ENCODE results near the gene INTS3.
"Not testable (repeated sequence)": the region's sequence is repeated elsewhere in the genome, so short reads cannot be mapped to it uniquely, and the experiment has no call there.

Gene INTS3

DNA sequence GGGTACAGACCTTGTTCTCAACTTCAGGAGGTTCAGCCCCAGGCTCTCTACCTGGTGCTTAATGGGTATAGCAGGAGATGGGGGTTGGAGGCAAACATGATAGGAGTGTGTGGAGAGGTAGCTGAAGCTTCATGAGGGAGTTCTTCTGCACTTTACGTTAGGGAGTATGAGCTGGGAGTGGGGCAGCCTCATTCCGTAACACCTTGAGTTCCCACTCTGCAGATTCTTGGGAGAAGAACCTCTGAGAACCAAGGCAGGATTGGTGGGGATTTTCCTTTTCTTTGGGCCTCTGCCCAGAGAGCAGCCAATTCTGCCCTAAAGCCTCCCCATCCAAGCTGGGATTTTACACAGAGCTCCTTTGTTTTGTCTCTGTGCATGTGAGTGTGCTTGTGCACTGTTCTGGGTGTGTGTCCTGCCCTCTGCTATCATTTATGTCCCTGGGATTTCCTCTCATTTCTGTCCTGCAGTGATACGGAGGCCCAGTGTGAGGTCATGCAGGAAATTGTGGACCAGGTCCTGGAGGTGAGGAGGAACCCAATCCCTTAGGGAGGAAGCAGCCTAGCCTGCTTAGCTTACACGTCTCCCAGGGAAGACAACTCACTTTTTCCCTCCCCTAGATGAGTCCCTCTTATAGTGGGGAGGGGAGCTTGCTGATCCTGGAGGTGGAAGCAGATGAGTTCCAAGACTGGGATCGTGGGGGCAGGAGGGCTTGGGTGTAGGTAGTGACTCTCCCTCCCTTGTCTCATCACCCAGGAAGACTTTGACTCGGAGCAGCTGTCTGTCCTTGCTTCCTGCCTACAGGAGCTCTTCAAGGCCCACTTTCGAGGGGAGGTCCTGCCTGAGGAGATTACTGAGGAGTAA lies 35.7 kb downstream of the INTS3 start:
- DNase-seq: no peak

DNA sequence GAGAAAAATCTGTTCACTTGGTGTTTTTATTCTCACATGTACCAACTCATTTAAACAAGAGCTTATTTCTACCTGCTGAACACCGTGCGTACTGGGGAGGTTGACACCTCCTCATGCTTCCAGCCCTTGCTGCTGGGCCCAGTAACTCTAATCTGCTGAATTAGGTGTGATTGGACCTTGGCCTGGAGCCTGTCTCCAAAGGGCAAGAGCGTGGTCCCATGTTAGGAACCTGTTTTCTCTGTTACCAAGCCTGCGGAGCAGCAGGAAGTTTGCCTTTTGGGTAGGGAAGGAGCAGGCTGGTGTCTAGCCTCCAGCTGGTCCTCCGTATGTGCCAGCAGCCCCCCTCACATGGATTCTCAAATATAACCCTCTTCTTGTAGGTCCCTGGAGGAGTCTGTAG lies 36.5 kb downstream of the INTS3 start:
- no peak for DNase-seq

DNA sequence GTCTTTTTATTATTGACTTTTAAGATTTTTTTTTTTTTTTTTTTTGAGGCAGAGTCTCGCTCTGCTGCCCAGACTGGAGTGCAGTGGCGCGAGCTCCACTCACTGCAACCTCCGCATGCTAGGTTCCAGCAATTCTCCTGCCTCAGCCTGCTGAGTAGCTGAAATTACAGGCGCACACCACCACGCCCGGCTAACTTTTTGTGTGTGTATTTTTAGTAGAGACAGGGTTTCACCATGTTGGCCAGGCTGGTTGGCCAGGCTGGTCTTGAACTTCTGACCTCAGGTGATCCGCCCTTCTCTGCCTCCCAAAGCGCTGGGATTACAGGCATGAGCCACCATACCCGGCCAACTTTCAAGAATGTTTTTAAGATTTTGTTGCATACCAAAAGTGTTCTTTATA lies 38.8 kb downstream of the INTS3 start:
- DNase-seq: not testable (repeated sequence)

DNA sequence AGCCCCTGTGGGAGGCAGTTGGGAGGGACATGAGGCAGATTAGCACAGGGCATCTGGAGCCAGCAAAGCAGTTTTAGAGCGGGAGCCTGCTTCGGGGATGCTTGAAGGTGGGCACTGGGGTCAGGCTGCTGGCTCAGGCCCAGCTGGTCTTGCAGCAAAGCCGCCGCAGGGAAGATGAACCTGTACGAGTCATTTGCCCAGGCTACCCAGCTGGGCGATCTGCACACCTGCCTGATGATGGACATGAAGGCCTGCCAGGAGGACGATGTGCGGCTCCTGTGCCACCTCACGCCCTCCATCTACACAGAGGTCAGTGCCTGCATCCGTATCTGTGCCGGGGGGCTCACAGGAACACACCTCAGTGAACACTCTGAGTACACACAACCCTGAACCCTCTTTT lies 39.7 kb downstream of the INTS3 start:
- no peak for DNase-seq

DNA sequence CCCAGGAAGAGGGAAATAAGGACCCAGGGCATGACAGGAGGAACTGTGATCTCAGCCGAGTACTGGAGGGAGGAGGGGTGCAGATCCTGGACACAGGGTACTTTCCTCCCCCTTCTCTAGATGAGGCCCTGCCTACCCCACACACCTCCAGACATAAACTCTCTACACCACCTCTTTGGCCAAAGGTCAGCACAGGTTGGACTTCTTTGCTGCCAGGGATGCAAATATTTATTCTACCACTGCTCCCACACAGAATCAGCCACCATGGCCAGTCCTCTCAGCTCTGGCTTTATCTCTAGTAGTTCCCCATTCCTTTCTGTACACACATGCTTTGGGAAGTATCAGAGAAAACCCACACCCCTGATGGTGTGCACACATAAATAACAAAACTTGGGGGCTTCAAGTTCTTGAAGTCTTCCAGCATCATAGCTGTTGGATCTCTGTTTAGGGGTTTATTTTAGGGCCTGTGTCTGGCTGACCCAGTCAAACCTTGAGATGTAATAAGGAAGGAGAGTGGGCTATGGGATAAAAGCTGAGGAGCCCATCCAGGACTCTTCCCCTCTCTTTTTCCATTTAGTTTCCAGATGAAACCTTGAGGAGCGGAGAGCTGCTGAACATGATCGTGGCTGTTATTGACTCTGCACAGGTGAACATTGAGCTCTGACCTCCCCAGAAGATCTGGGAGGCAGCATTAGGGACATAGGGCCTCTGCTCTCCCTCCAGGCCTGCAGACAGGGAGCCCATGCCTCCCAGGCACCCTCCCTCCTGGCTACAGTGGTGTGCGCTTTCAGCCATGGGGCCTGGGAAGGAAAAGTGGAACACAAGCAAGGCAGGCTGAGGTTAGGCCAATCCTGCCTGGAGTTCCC lies 40.7 kb downstream of the INTS3 start:
- no peak for DNase-seq

DNA sequence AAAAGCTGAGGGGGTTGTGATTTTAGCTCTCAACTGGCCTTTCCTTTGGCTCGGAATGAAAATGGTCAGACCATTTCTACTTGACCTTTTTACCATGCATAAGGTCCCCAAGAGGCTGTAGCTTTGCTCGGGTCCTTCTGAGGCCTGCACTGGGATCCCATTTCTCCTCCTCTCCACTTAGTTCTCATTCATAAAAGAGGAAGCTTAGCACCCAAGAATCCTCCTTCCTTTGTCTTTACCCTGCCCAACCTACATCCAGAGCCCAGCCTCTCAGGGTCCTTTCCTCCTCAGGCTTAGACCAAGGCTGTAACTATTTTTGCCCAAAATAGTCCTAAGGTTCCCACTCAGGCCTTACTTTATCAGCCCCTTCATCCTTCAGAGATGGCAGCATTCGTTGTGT lies 41.4 kb downstream of the INTS3 start:
- DNase-seq: no peak

DNA sequence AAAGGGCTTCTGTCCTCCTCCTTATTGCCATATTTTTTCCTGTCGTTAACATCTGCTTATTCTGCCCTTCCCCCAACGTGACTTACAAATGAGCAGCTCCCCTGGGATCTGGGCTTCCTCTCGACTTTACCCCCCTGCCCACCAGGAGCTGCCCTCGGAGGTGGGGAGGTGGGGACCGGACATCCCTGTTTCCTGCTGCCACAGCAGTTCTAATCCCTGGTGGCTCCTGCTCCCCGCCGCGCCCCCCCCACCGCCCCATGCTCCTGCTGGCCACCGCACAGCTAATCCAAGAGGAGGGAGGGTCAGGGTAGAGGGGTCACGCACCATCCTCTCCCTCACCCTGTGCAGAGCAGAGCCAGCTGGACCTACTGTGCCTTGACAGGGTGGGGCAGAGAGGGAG lies 42.9 kb downstream of the INTS3 start:
- DNase-seq: no peak

DNA sequence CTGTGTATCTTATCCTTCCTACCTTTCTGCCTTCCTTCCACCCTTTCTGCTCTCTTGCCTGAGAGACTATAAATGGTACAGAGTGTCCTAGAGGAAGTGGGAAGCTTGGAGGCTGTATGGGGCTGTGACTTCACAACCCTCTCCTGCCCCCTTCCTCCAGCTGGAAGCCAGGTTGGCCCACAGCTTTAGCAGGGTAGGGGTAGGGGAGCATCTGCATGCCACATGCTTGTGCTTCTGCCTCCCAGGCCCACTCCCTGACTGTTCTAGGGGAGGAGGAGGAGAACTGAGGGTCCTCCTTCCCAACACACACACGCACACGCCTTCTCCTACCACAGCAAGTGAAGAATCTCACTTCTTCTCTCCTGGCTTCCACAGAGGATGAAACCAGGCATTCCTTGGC lies 43.4 kb downstream of the INTS3 start:
- no peak for DNase-seq

DNA sequence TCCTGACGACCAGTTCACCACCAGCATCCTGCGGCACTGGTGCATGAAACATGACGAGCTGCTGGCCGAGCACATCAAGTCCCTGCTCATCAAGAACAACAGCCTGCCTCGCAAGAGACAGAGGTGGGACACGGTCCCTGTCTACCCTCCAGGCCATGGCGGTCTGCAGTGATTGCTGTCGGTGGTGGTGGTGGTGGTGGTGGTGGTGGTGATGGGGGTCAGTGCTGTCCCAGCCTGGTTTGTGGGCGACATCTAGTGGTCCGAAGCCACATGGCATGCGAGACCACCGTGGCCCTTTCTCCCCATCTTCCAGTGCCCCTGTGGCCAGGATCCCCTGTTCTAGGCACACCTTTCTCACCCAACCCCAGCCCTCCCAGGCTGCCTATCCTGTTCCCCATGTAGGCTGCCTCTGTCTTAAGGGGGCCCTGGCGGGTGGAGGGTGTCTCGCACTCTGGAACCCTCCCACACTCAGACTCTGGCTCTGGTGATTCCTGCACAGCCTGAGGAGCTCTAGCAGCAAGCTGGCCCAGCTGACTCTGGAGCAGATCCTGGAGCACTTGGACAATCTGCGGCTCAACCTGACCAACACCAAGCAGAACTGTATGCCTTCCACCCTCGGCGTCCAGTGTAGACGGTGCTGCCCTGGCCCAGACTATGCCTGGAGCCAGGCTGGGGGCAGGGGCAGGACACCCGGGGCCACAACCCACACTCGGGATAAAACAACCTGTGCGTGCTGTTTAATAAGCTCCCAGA lies 44.2 kb downstream of the INTS3 start:
- DNase-seq: peak; percentile 45

DNA sequence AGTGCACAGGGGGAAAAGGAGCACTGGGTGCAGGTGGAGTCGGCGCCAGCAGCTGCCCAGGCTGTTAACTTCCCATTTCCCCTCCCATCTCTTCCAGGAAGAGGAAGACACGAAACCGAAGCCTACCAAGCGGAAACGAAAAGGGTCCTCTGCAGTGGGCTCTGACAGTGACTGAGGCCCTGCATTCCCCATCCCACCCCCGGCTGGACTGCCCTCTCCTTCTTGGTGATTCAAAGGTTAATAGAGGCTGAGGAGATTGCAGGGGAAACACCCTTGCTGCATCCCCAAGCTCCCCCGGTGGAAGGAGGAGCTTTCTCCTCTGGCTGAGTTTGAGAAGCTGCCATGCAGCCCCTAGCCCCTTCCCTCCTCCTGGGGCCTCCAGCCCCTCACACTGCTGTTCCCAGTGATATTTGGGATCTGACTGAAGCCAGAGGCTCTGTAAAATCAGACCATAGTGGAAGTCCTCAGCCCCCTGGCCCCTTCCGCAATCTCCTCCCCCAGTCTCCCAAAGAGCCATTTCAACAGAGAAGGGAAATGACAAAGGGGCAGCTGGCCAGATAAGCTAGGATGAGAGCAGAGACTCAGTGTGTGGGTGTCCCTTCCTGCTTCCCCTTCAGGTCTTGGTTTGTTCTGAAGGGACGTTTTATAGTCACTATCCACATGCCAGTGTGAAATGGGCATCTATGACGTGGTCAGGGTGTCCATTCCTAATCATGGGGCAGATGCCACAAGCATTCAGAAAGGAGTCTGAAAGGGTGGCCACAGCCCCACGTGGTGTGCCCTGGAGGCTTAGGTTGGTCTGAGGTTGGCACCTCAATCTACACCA lies 45.5 kb downstream of the INTS3 start:
- peak; percentile 58 for DNase-seq

DNA sequence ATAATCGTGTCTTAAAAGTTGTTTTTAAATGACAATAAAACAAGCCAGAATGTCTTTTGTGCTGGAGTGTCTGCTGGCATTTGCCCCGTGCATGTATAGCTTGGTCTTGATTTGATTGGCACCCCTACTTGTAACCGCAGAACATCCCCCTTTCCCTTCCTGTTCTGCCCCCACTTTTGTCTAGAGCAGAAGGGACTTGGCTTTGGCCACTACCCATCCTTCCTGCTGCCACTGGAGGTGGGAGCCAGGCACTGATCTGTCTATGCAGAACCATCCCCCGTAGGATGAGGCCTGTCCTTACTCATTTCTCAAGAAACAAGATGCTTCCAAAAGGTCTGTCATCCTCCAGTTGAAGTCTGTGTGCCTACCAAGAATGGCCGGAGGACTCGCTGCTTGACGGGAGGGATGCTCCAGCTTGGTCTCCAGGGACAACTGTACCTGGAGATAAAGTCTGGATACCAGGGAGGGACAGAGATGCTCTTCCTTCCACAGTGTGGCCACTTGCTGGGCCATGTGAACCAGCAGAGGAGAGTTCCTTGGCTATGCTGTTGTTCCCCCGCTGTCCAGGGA lies 46.3 kb downstream of the INTS3 start:
- peak; percentile 63 for DNase-seq

DNA sequence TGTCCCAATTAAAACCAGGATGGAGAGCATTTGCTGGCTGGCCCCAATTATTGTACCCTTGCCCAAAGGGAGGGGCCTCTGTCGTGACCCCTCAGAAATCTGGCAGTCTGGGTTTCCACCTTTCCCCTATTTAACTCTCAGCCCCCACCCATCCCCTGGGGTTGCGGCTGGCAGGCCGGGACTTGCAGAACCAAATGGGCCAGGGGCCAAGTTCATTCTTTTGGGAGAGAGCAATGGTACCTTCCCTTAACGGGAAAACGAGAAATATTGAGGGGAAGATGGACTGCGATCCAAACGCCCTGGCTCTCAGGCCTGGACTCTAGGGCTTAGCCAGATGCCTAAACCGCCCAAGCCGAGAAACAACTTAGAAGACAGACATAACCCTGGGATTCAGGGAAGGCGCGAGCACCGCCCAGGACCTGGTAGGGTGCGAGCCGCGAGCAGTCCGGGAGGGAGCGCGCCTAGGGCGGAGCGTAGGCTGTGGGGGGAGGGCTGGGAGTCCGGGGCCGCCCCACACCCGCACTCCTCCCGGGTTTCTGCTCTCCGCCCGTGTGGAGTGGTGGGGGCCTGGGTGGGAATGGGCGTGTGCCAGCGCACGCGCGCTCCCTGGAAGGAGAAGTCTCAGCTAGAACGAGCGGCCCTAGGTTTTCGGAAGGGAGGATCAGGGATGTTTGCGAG lies 47.1 kb downstream of the INTS3 start, which contains the start of gene SLC27A3:
Gene SLC27A3 (plus strand): TSS at position 628 of the 678 bp plus-strand sequence. CDS start 91 bp downstream, outside the sequence.
- no peak for DNase-seq

DNA sequence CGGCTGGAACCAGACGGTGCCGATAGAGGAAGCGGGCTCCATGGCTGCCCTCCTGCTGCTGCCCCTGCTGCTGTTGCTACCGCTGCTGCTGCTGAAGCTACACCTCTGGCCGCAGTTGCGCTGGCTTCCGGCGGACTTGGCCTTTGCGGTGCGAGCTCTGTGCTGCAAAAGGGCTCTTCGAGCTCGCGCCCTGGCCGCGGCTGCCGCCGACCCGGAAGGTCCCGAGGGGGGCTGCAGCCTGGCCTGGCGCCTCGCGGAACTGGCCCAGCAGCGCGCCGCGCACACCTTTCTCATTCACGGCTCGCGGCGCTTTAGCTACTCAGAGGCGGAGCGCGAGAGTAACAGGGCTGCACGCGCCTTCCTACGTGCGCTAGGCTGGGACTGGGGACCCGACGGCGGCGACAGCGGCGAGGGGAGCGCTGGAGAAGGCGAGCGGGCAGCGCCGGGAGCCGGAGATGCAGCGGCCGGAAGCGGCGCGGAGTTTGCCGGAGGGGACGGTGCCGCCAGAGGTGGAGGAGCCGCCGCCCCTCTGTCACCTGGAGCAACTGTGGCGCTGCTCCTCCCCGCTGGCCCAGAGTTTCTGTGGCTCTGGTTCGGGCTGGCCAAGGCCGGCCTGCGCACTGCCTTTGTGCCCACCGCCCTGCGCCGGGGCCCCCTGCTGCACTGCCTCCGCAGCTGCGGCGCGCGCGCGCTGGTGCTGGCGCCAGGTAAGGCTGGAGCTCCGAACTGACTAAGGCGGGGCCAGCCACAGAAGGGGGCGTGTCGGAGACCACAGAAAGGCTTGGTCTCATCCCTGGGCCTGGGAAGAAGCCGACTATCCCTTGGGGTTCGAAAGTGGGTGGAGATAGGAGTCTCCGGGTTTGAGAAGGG lies 47.8 kb downstream of the INTS3 start:
- DNase-seq: peak; percentile 80

DNA sequence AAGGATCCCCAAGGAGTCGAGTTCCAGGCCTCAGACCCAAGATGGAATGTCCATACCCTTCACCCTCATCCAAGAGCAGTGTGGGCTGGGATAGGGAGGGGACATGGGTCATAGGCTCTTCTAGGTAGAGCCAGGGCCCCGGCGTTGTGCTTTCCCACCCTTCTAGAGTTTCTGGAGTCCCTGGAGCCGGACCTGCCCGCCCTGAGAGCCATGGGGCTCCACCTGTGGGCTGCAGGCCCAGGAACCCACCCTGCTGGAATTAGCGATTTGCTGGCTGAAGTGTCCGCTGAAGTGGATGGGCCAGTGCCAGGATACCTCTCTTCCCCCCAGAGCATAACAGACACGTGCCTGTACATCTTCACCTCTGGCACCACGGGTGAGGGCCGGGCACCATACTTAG lies 48.5 kb downstream of the INTS3 start:
- no peak for DNase-seq

DNA sequence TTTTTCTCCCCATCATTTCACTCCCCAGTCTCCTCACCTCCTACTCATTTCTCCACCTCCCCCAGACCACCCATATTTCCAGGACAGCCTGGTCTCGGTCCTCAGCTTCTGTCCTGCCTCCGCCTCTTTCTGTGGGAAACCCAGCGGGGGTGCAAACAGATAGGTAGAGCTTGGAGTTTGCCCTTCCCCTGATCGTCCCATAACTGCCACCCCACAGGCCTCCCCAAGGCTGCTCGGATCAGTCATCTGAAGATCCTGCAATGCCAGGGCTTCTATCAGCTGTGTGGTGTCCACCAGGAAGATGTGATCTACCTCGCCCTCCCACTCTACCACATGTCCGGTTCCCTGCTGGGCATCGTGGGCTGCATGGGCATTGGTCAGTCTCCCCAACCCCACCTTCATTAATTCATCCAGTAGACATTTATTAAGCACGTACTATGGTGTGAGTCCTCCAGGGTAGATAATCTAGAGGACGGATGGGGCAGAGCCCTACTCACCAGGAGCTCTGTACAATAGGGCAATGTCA lies 49.1 kb downstream of the INTS3 start:
- DNase-seq: no peak

DNA sequence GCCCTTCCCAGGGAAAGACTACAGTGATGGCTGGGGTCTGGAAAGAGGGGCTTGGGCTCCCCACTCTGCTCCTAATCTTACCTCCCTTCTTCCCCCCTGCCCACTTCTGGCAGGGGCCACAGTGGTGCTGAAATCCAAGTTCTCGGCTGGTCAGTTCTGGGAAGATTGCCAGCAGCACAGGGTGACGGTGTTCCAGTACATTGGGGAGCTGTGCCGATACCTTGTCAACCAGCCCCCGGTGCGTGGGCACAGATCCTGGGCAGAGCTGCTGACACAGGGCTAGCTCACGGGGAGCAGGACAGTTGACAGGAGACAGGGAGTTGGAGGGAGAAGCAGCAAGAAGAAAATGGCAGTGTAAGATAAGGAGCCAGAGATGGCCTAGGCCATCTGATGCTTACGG lies 49.8 kb downstream of the INTS3 start:
- DNase-seq: no peak

DNA sequence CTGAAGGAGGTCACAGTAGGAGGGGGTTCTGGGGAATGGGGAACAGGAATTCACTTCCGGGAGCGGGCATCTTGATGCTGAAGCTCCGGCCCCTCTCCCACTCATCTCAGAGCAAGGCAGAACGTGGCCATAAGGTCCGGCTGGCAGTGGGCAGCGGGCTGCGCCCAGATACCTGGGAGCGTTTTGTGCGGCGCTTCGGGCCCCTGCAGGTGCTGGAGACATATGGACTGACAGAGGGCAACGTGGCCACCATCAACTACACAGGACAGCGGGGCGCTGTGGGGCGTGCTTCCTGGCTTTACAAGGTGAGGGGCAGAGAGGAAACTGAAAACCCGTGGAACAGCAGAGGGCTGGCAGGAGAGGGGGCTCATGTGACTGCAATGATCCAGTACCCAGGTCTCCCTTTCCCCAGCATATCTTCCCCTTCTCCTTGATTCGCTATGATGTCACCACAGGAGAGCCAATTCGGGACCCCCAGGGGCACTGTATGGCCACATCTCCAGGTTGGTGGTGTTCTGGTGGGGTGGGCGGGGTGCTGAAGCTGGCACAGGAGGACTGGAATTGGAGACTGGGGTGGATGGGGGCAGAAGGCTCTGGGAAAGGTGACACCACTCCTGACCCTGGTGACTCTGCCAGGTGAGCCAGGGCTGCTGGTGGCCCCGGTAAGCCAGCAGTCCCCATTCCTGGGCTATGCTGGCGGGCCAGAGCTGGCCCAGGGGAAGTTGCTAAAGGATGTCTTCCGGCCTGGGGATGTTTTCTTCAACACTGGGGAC lies 50.4 kb downstream of the INTS3 start:
- no peak for DNase-seq

DNA sequence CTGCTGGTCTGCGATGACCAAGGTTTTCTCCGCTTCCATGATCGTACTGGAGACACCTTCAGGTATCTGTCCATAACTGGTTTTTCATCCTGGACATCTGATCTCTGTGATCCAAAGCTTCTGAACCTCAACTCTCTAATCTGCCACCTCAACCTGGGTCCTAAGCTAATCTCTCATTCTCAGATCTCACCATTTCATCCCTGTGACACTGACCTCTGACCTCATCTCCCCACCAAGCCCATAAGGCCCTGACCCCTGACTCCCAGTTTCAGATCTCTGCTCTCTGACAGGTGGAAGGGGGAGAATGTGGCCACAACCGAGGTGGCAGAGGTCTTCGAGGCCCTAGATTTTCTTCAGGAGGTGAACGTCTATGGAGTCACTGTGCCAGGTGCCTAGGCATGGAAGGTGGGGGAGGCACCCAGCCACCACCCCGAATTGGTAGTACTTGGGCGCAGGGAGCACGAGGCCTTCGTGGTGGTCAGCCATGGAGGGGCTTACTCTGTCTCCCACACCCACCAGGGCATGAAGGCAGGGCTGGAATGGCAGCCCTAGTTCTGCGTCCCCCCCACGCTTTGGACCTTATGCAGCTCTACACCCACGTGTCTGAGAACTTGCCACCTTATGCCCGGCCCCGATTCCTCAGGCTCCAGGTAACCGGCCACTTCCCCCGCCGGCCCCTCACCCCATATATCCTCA lies 51.1 kb downstream of the INTS3 start:
- no peak for DNase-seq
